ENCODE measurements around the gene ALPG.
"Not testable (repeated sequence)": the region's sequence is repeated elsewhere in the genome, so short reads cannot be mapped to it uniquely, and the experiment has no call there.

ALPG gene

GRCh38 chr2:232406556-232407310, at the start of gene ALPG:
Gene ALPG, plus strand, starts transcription at chr2:232406844. Its CDS starts 51 bp downstream, at chr2:232406895.
- no peak for DNase-seq

- no peak for DNase-seq
These were observed 45.0 kb upstream of the ALPG start for GRCh38 chr2:232361646-232362045.

GRCh38 chr2:232362174-232362900, 44.3 kb upstream of the ALPG start:
- DNase-seq, result no peak

GRCh38 chr2:232363064-232363783, 43.4 kb upstream of the ALPG start:
- not testable (repeated sequence) for DNase-seq

- no peak for DNase-seq
These were observed 42.6 kb upstream of the ALPG start for GRCh38 chr2:232363784-232364615.

GRCh38 chr2:232364806-232365594, 41.6 kb upstream of the ALPG start:
- not testable (repeated sequence) for DNase-seq

- DNase-seq, result no peak
These were observed 40.9 kb upstream of the ALPG start for GRCh38 chr2:232365621-232366321.

- DNase-seq, result not testable (repeated sequence)
These were observed 40.2 kb upstream of the ALPG start for GRCh38 chr2:232366461-232366860.

- no peak for DNase-seq
These were observed 39.6 kb upstream of the ALPG start for GRCh38 chr2:232367016-232367415.

- DNase-seq, result peak; percentile 7
These were observed 38.9 kb upstream of the ALPG start for GRCh38 chr2:232367591-232368233.

- no peak for DNase-seq
These were observed 38.3 kb upstream of the ALPG start for GRCh38 chr2:232368311-232368731.

GRCh38 chr2:232369126-232369951, 37.3 kb upstream of the ALPG start:
- no peak for DNase-seq

GRCh38 chr2:232370007-232370406, 36.6 kb upstream of the ALPG start:
- DNase-seq, result not testable (repeated sequence)

- DNase-seq, result no peak
These were observed 34.1 kb upstream of the ALPG start for GRCh38 chr2:232372231-232373208.

- DNase-seq, result no peak
These were observed 32.3 kb upstream of the ALPG start for GRCh38 chr2:232374356-232374755.

GRCh38 chr2:232375164-232375563, 31.5 kb upstream of the ALPG start:
- no peak for DNase-seq

- DNase-seq, result no peak
These were observed 30.4 kb upstream of the ALPG start for GRCh38 chr2:232376260-232376659.

GRCh38 chr2:232376713-232377112, 29.9 kb upstream of the ALPG start:
- no peak for DNase-seq

Data from NCI-H1694 (cell line).